HepG2 (cell line): ENCODE results near the gene DNASE1. TPM values are rescaled to one million over a fixed set of nuclear protein-coding genes. Genes with fewer than 3 reads are reported as not detected.

ENCODE experiments used
- ARNT ChIP-seq: fragments of 450-650 bp; IDR thresholded peaks from 2 replicates; pipeline ENCODE4 v1.6.1; 2017
- ATAD3A ChIP-seq: sonication (generic); formaldehyde crosslinking; IDR thresholded peaks from 2 replicates; pipeline ENCODE4 v1.4.0; 2020; ENCODE audit warnings: missing genetic modification reagents
- BRD4 ChIP-seq: sonication (generic); formaldehyde crosslinking; IDR thresholded peaks from 2 replicates; pipeline ENCODE4 v1.4.0; 2020; ENCODE audit warnings: missing genetic modification reagents
- CEBPB ChIP-seq: IDR thresholded peaks from 2 replicates; pipeline ENCODE4 v1.6.1; 2011; ENCODE audit warnings: low read depth, low read length, improper control_type of control experiment, borderline replicate concordance
- EED ChIP-seq: sonication (generic); formaldehyde crosslinking; IDR thresholded peaks from 2 replicates; pipeline ENCODE4 v1.5.0; 2020; ENCODE audit warnings: mild to moderate bottlenecking, missing genetic modification reagents
- FOXJ3 ChIP-seq: sonication (generic); formaldehyde crosslinking; IDR thresholded peaks from 2 replicates; pipeline ENCODE4 v1.4.0; 2020; ENCODE audit warnings: missing genetic modification reagents, mild to moderate bottlenecking, borderline replicate concordance
- KDM1A ChIP-seq: IDR thresholded peaks from 2 replicates; pipeline ENCODE4 v1.6.1; 2016; ENCODE audit warnings: missing compliant biosample characterization
- KDM4B ChIP-seq: sonication (generic); formaldehyde crosslinking; IDR thresholded peaks from 2 replicates; pipeline ENCODE4 v1.4.0; 2020; ENCODE audit warnings: missing genetic modification reagents
- NCOR1 ChIP-seq: fragments of 200-600 bp; sonication (generic); IDR thresholded peaks from 2 replicates; pipeline ENCODE4 v1.7.0; 2017; ENCODE audit warnings: antibody characterized with exemption, low read length, borderline replicate concordance
- NFIC ChIP-seq: IDR thresholded peaks from 2 replicates; pipeline ENCODE4 v1.6.1; 2012; ENCODE audit warnings: mild to moderate bottlenecking, low read length, inconsistent platforms
- SAP130 ChIP-seq: IDR thresholded peaks from 2 replicates; pipeline ENCODE4 v1.6.1; 2016; ENCODE audit warnings: low read depth
- SIX1 ChIP-seq: sonication (generic); formaldehyde crosslinking; IDR thresholded peaks from 2 replicates; pipeline ENCODE4 v1.4.0; 2020; ENCODE audit warnings: missing genetic modification reagents, borderline replicate concordance
- SKI ChIP-seq: fragments of 450-650 bp; IDR thresholded peaks from one replicate; pipeline ENCODE4 v1.6.1; 2018; ENCODE audit warnings: mild to moderate bottlenecking; ENCODE audit not compliant: partially characterized antibody
- SMAD3 ChIP-seq: sonication (generic); formaldehyde crosslinking; IDR thresholded peaks from 2 replicates; pipeline ENCODE4 v1.4.0; 2020; ENCODE audit warnings: missing genetic modification reagents
- TEAD3 ChIP-seq: optimal IDR thresholded peaks from 2 replicates; pipeline ENCODE3; 2016; ENCODE audit warnings: borderline replicate concordance
- ZKSCAN1 ChIP-seq: fragments of 150-350 bp; IDR thresholded peaks from 2 replicates; pipeline ENCODE4 v1.6.1; 2014; ENCODE audit warnings: low read length
- ZNF121 ChIP-seq: sonication (generic); formaldehyde crosslinking; IDR thresholded peaks from 2 replicates; pipeline ENCODE4 v1.5.0; 2020; ENCODE audit warnings: mild to moderate bottlenecking, missing genetic modification reagents
- ZNF33A ChIP-seq: sonication (generic); formaldehyde crosslinking; IDR thresholded peaks from 2 replicates; pipeline ENCODE4 v1.5.1; 2020; ENCODE audit warnings: missing genetic modification reagents, mild to moderate bottlenecking, moderate library complexity, borderline replicate concordance
- ZNF557 ChIP-seq: sonication (generic); formaldehyde crosslinking; IDR thresholded peaks from 2 replicates; pipeline ENCODE4 v1.4.0; 2020; ENCODE audit warnings: missing genetic modification reagents
- ZNF7 ChIP-seq: IDR thresholded peaks from 2 replicates; pipeline ENCODE4 v1.6.1; 2016; ENCODE audit warnings: missing biosample characterization, missing genetic modification reagents
- ZNF768 ChIP-seq: sonication (generic); formaldehyde crosslinking; IDR thresholded peaks from 2 replicates; pipeline ENCODE4 v1.4.0; 2020; ENCODE audit warnings: missing genetic modification reagents
- polyA plus RNA-seq, 8 experiments: library from polyadenylated mRNA; depleted of rRNA in 3 of 8; stranded (reverse) in 7 of 8; unstranded in 1 of 8; fragments of >200 nt; fragmentation: Illumina TruSeq in 4 of 8; extraction: Trizol in 4 of 8; gene quantifications; 2 replicates each; pipeline versions ENCODE4 v1.2.1 to v1.2.3, GENCODE V29; 2011 to 2016; ENCODE audit warnings: low read depth in 4 of 8, missing spikeins in 1 of 8, mixed read lengths in 1 of 8; ENCODE audit not compliant: insufficient read depth in 1 of 8
- total RNA-seq, 5 experiments: library from RNA; depleted of rRNA; stranded (reverse); fragments of >200 nt; fragmentation: Illumina TruSeq; extraction: Trizol; gene quantifications; 2 replicates each; pipeline ENCODE4 v1.2.3, GENCODE V29; 2016; ENCODE audit warnings: low read depth in 1 of 5
- TF ChIP-seq, protein P1 (sequence below): sonication (generic); formaldehyde crosslinking; IDR thresholded peaks from 2 replicates; pipeline ENCODE4 v1.5.0; 2020; ENCODE audit warnings: mild to moderate bottlenecking, low read depth, missing genetic modification reagents, borderline replicate concordance
- TF ChIP-seq, protein P2 (sequence below): sonication (generic); formaldehyde crosslinking; IDR thresholded peaks from 2 replicates; pipeline ENCODE4 v1.4.0; 2020; ENCODE audit warnings: missing genetic modification reagents, borderline replicate concordance
- TF ChIP-seq, protein P3 (sequence below): sonication (generic); formaldehyde crosslinking; IDR thresholded peaks from 2 replicates; pipeline ENCODE4 v1.4.0; 2020; ENCODE audit warnings: missing genetic modification reagents
- TF ChIP-seq, protein P4 (sequence below): sonication (generic); formaldehyde crosslinking; IDR thresholded peaks from 2 replicates; pipeline ENCODE4 v1.4.0; 2020; ENCODE audit warnings: mild to moderate bottlenecking, missing genetic modification reagents

Gene DNASE1
- total and polyA plus RNA-seq, 2 of the 13 experiments (the other 11 are each of a cell fraction or from before 2014, with no cell fraction given) = 7.1 to 11.1 TPM

DNA sequence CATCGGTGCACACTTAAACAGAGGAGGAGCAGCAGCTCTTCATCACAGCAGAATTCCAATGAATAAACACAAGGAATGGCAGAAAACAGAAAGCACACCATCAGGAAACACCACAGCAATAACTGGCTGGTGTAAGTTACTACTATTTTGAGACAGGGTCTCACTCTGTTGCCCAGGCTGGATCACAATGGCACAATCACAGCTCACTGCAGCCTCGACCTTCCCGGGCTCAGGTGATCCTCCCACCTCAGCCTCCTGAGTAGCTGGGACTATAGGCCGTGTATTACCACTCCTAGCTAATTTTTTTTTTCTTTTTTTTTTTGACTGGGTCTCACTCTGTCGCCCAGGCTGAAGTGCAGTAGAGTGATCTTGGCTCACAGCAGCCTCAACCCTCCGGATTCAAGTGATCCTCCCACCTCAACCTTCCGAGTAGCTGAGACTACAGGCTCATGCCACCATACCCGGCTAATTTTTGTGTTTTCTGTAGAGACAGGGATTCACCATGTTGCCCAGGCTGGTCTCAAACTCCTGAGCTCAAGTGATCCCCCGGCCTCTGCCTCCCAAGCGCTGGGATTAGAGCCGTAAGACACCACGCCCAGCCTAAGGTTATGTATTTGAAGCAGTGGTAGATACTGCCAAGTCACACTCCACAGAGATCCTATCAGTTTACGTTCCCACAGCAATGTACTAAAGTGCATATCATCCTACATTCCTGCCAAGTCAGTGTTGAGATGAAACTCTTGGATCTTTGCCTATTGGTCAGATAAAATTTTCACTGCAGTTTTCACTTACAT lies 42.1 kb downstream of the DNASE1 start (continued):
- TF ChIP-seq, protein P1, sequence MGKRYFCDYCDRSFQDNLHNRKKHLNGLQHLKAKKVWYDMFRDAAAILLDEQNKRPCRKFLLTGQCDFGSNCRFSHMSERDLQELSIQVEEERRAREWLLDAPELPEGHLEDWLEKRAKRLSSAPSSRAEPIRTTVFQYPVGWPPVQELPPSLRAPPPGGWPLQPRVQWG (CRISPR knock-in tag) = no peak
- peak; percentile 97 for TF ChIP-seq ZNF121
- TF ChIP-seq, protein P2, sequence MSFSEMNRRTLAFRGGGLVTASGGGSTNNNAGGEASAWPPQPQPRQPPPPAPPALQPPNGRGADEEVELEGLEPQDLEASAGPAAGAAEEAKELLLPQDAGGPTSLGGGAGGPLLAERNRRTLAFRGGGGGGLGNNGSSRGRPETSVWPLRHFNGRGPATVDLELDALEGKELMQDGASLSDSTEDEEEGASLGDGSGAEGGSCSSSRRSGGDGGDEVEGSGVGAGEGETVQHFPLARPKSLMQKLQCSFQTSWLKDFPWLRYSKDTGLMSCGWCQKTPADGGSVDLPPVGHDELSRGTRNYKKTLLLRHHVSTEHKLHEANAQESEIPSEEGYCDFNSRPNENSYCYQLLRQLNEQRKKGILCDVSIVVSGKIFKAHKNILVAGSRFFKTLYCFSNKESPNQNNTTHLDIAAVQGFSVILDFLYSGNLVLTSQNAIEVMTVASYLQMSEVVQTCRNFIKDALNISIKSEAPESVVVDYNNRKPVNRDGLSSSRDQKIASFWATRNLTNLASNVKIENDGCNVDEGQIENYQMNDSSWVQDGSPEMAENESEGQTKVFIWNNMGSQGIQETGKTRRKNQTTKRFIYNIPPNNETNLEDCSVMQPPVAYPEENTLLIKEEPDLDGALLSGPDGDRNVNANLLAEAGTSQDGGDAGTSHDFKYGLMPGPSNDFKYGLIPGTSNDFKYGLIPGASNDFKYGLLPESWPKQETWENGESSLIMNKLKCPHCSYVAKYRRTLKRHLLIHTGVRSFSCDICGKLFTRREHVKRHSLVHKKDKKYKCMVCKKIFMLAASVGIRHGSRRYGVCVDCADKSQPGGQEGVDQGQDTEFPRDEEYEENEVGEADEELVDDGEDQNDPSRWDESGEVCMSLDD (CRISPR knock-in tag) = no peak
- no peak for TF ChIP-seq EED (CRISPR knock-in tag)
- no peak for TF ChIP-seq KDM4B (CRISPR knock-in tag)
- peak; percentile 17 for TF ChIP-seq TEAD3 (CRISPR knock-in tag)
- no peak for TF ChIP-seq BRD4 (CRISPR knock-in tag)
- TF ChIP-seq SKI = no peak
- TF ChIP-seq NFIC = no peak
- no peak for TF ChIP-seq FOXJ3 (CRISPR knock-in tag)
- no peak for TF ChIP-seq NCOR1
- TF ChIP-seq ATAD3A (CRISPR knock-in tag) = no peak
- no peak; the same call in 1 of the 2 replicates for TF ChIP-seq SIX1
- TF ChIP-seq KDM1A (CRISPR knock-in tag) = peak; percentile 53
- TF ChIP-seq ZNF7 (CRISPR knock-in tag) = no peak
- TF ChIP-seq CEBPB = no peak
- TF ChIP-seq ARNT = no peak
- TF ChIP-seq ZKSCAN1 = no peak
- no peak for TF ChIP-seq ZNF768 (CRISPR knock-in tag)
- TF ChIP-seq ZNF33A (CRISPR knock-in tag) = no peak
- TF ChIP-seq, protein P3, sequence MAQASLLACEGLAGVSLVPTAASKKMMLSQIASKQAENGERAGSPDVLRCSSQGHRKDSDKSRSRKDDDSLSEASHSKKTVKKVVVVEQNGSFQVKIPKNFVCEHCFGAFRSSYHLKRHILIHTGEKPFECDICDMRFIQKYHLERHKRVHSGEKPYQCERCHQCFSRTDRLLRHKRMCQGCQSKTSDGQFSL = no peak
- TF ChIP-seq, protein P4, sequence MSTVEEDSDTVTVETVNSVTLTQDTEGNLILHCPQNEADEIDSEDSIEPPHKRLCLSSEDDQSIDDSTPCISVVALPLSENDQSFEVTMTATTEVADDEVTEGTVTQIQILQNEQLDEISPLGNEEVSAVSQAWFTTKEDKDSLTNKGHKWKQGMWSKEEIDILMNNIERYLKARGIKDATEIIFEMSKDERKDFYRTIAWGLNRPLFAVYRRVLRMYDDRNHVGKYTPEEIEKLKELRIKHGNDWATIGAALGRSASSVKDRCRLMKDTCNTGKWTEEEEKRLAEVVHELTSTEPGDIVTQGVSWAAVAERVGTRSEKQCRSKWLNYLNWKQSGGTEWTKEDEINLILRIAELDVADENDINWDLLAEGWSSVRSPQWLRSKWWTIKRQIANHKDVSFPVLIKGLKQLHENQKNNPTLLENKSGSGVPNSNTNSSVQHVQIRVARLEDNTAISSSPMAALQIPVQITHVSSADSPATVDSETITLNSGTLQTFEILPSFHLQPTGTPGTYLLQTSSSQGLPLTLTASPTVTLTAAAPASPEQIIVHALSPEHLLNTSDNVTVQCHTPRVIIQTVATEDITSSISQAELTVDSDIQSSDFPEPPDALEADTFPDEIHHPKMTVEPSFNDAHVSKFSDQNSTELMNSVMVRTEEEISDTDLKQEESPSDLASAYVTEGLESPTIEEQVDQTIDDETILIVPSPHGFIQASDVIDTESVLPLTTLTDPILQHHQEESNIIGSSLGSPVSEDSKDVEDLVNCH (CRISPR knock-in tag) = 0 out of 2 replicates have a peak, but pooled peaks have one; percentile 43
- no peak for TF ChIP-seq SMAD3
- TF ChIP-seq ZNF557 (CRISPR knock-in tag) = no peak
- TF ChIP-seq SAP130 (CRISPR knock-in tag) = peak; percentile 34; the same call in 1 of the 2 replicates
